Parathyroid adenoma (tissue), 2 donors: ENCODE measurements around the gene CAST.

ENCODE experiments used
- H2AFZ ChIP-seq: fragments of 300-600 bp; sonication (generic); one replicate; pipeline ENCODE4 v1.7.0; 2017; ENCODE audit warnings: antibody characterized with exemption, mild to moderate bottlenecking
- H3K27ac ChIP-seq: fragments of 300-600 bp; sonication (generic); one replicate; pipeline ENCODE4 v1.7.0; 2017
- H3K27me3 ChIP-seq: fragments of 300-600 bp; sonication (generic); one replicate; pipeline ENCODE4 v1.7.0; 2017; ENCODE audit warnings: low read length; ENCODE audit not compliant: control insufficient read depth, insufficient read depth
- H3K36me3 ChIP-seq: fragments of 300-600 bp; sonication (generic); one replicate; pipeline ENCODE4 v1.7.0; 2017; ENCODE audit warnings: low read length; ENCODE audit not compliant: control insufficient read depth, insufficient read depth
- H3K4me1 ChIP-seq: fragments of 300-600 bp; sonication (generic); one replicate; pipeline ENCODE4 v1.7.0; 2017; ENCODE audit warnings: control low read depth
- H3K4me2 ChIP-seq: fragments of 300-600 bp; sonication (generic); one replicate; pipeline ENCODE4 v1.7.0; 2017; ENCODE audit warnings: low read length
- H3K4me3 ChIP-seq: fragments of 300-600 bp; sonication (generic); one replicate; pipeline ENCODE4 v1.7.0; 2017; ENCODE audit warnings: low read depth, low read length
- H3K79me2 ChIP-seq: fragments of 300-600 bp; sonication (generic); one replicate; pipeline ENCODE4 v1.7.0; 2017; ENCODE audit warnings: control low read depth
- H3K9ac ChIP-seq: fragments of 300-600 bp; sonication (generic); one replicate; pipeline ENCODE4 v1.7.0; 2017; ENCODE audit warnings: mild to moderate bottlenecking
- H3K9me3 ChIP-seq: fragments of 300-600 bp; sonication (generic); one replicate; pipeline ENCODE4 v1.7.0; 2017; ENCODE audit warnings: low read length; ENCODE audit not compliant: control insufficient read depth
- TF ChIP-seq, protein P1 (sequence below): fragments of 300-600 bp; sonication (generic); IDR thresholded peaks from one replicate; pipeline ENCODE4 v1.7.0; 2017; ENCODE audit warnings: antibody characterized with exemption, mild to moderate bottlenecking
- donor health status: primary hyperparathyroidism.

CAST gene

DNA sequence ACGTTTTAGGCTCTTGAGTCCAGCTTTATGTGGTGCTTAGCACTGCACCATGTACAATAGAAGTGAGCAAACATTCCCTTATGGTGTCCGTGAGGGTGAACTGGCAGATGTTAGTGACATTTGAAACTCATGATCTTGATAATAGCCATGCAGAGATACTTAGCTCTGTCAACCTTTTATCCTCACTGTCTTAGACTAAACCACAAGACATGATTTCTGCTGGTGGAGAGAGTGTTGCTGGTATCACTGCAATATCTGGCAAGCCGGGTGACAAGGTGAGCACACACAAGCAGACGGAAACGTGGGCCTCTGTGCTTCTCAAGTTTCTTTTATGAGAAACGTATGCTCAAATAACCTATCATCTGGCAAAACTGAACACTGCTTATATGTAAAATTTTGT is 68.4 kb downstream of the CAST start:
- no peak overlapping the region for H3K9ac ChIP-seq
- no peaks in the 10 kb centered on the region for H3K79me2 ChIP-seq
- H3K4me3 ChIP-seq = no peak overlapping the region
- no peak overlapping the region for H3K4me2 ChIP-seq
- no peaks in the 10 kb centered on the region for H3K36me3 ChIP-seq
- H3K4me1 ChIP-seq = peaks cover 4% of the 10 kb centered on the region
- TF ChIP-seq, protein P1, sequence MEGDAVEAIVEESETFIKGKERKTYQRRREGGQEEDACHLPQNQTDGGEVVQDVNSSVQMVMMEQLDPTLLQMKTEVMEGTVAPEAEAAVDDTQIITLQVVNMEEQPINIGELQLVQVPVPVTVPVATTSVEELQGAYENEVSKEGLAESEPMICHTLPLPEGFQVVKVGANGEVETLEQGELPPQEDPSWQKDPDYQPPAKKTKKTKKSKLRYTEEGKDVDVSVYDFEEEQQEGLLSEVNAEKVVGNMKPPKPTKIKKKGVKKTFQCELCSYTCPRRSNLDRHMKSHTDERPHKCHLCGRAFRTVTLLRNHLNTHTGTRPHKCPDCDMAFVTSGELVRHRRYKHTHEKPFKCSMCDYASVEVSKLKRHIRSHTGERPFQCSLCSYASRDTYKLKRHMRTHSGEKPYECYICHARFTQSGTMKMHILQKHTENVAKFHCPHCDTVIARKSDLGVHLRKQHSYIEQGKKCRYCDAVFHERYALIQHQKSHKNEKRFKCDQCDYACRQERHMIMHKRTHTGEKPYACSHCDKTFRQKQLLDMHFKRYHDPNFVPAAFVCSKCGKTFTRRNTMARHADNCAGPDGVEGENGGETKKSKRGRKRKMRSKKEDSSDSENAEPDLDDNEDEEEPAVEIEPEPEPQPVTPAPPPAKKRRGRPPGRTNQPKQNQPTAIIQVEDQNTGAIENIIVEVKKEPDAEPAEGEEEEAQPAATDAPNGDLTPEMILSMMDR = no peak
- H2AFZ ChIP-seq = no peak overlapping the region
- no peaks in the 10 kb centered on the region for H3K9me3 ChIP-seq
- H3K27ac ChIP-seq = no peak overlapping the region
- H3K27me3 ChIP-seq = no peaks in the 10 kb centered on the region

DNA sequence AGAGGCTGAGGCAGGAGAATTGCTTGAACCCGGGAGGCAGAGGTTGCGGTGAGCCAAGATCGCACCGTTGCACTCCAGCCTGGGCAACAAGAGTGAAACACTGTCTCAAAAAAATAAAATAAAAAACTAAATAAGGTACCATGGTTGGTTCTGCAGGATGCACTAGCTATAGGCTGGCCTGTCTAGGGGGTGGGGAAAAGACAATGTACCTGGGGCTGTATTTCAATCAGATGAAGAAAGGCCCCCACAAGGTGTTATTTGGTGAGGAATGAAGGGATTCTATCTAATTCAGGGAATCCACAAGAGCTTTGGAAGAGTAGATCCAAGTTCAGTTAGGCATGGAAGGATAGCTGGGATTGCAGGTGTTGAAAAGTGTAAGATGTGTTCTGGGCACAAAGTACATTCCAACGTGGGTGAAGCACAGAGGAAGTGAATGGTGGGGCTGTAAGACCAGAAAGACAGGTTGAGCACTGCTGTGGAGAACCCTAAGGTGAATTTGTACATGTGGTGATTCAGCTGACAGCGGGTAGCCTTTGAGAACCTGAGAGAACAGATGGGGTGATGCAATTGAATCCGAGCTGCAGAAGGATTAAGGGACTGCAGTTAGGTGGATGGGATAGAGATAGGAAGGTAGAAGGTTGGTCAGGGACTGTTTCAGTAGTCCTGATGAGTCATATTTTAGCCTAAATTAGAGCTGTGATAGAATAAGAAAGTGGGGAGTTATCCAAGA is 71.8 kb downstream of the CAST start:
- Histone ChIP-seq H3K4me2 (no peak overlapping the region), H3K79me2 (no peaks in the 10 kb centered on the region), H3K9me3 (no peaks in the 10 kb centered on the region), H3K36me3 (no peaks in the 10 kb centered on the region), H3K4me3 (no peak overlapping the region), H2AFZ (no peak overlapping the region), H3K27ac (no peak overlapping the region), H3K27me3 (no peaks in the 10 kb centered on the region), H3K9ac (no peak overlapping the region), H3K4me1 (peaks cover 4% of the 10 kb centered on the region)
- TF ChIP-seq, protein P1 = no peak

DNA sequence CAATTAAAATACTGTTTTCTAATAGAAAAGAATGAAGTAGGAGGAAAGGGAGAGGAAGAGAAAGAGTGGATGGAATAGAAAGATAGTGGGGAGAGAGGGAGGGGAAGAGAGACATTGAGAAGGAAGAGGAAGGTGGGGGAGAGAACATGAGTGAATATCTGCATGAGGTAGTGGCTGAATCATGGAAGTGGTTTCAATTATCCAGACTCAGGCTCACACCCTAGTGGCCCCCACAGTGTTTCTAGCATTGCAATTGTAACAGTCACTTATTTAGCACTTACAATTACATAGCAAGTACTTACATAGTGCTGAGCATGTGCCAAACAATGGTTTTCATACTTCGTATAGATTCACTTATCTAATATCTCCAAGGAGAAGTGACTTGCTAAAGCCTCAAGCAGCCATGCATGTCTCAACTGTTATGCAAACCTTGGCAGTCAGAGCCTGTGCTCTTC is 72.7 kb downstream of the CAST start:
- Histone ChIP-seq H3K27ac (no peak overlapping the region), H3K4me3 (no peak overlapping the region), H3K9me3 (no peaks in the 10 kb centered on the region), H3K36me3 (no peaks in the 10 kb centered on the region), H2AFZ (no peak overlapping the region), H3K79me2 (no peaks in the 10 kb centered on the region), H3K4me1 (peaks cover 4% of the 10 kb centered on the region), H3K27me3 (no peaks in the 10 kb centered on the region), H3K9ac (no peak overlapping the region), H3K4me2 (no peak overlapping the region)
- TF ChIP-seq, protein P1 = no peak

DNA sequence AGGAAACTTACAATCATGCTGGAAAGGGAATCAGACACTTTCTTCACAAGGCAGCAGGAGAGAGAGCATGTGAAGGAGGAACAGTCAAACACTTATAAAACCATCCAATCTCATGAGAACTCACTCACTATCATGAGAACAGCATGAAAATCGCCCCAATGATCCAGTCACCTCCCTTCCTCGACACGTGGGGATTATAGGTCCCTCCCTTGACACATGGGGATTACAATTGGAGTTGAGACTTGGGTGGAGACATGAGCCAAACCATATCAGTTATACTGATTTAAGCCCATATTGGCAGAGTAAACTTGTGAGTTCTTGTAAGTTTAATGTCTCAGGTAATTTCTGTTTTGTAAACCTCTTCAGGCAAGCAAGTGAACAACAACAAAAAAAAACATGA is 74.8 kb downstream of the CAST start:
- peaks cover 4% of the 10 kb centered on the region for H3K4me1 ChIP-seq
- no peaks in the 10 kb centered on the region for H3K27me3 ChIP-seq
- H3K79me2 ChIP-seq = no peaks in the 10 kb centered on the region
- H3K9me3 ChIP-seq = no peaks in the 10 kb centered on the region
- H2AFZ ChIP-seq = no peak overlapping the region
- no peaks in the 10 kb centered on the region for H3K36me3 ChIP-seq
- no peak overlapping the region for H3K27ac ChIP-seq
- no peak overlapping the region for H3K9ac ChIP-seq
- H3K4me3 ChIP-seq = no peak overlapping the region
- TF ChIP-seq, protein P1 = no peak
- H3K4me2 ChIP-seq = no peak overlapping the region

DNA sequence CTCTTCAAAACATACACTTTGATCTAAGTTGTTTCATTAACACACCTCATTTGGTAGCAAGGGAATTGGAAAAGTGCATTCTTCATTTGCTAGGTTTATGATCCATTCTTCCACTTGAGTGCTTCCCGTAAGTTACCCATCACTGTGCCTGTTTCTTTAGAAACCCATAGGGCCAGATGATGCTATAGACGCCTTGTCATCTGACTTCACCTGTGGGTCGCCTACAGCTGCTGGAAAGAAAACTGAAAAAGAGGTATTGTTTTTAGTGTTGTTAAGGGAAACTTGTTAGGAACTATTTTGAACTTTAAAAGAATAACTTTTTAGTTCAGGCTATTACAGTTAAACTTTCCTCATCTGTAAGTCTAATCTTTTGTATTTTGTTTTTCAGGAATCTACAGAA is 78.9 kb downstream of the CAST start:
- H3K36me3 ChIP-seq = no peaks in the 10 kb centered on the region
- H3K4me1 ChIP-seq = no peaks in the 10 kb centered on the region
- H3K9ac ChIP-seq = no peak overlapping the region
- no peak overlapping the region for H3K4me3 ChIP-seq
- H3K9me3 ChIP-seq = no peaks in the 10 kb centered on the region
- no peak overlapping the region for H3K27ac ChIP-seq
- H2AFZ ChIP-seq = no peak overlapping the region
- H3K4me2 ChIP-seq = no peak overlapping the region
- TF ChIP-seq, protein P1 = no peak
- no peaks in the 10 kb centered on the region for H3K27me3 ChIP-seq
- H3K79me2 ChIP-seq = no peaks in the 10 kb centered on the region
